ENCODE measurements around the gene DAGLB. TPM values are rescaled to one million over a fixed set of nuclear protein-coding genes. Genes with fewer than 3 reads are reported as not detected.

Gene DAGLB
- total and polyA plus RNA-seq, 8 donors = 16.8 to 46.5 (median 18.7) TPM

DNA sequence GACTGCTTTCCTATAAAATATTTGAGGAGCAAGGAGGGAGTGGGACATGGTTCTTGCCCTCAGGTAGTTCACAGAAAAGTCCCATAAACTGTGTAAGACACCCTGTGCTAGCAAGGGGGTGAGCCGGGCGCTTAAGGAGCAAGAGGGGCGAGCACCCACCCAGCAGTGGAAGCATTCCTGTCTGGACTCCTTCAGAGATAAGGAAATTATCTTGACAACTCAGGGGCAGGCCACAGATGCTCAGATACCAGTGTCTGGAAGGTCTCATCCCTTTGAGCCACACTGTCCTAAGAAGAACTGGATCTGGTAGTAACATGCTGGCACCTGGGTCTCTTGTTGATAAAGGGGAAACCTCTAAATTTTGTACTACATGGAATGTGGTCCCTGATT, 54.1 kb downstream of the DAGLB start:
- DNase-seq (no peak), ATAC-seq (no peak)
- intact Hi-C loops (cut with DNase I) = no loop called here
- Histone ChIP-seq H3K4me1 (peaks cover 12 to 98% of the 10 kb centered on the region in 2 donors), H3K9me3 (no peaks in the 10 kb centered on the region), H3K4me3 (no peak overlapping the region), H3K36me3 (peaks cover 0 to 71% of the 10 kb centered on the region in 2 donors), H3K27ac (peak overlapping the region; percentile 65 to 68), H3K27me3 (no peaks in the 10 kb centered on the region)
- TF ChIP-seq, protein P1, sequence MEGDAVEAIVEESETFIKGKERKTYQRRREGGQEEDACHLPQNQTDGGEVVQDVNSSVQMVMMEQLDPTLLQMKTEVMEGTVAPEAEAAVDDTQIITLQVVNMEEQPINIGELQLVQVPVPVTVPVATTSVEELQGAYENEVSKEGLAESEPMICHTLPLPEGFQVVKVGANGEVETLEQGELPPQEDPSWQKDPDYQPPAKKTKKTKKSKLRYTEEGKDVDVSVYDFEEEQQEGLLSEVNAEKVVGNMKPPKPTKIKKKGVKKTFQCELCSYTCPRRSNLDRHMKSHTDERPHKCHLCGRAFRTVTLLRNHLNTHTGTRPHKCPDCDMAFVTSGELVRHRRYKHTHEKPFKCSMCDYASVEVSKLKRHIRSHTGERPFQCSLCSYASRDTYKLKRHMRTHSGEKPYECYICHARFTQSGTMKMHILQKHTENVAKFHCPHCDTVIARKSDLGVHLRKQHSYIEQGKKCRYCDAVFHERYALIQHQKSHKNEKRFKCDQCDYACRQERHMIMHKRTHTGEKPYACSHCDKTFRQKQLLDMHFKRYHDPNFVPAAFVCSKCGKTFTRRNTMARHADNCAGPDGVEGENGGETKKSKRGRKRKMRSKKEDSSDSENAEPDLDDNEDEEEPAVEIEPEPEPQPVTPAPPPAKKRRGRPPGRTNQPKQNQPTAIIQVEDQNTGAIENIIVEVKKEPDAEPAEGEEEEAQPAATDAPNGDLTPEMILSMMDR (IDR thresholded peaks at IDR 0.05) = no peak

DNA sequence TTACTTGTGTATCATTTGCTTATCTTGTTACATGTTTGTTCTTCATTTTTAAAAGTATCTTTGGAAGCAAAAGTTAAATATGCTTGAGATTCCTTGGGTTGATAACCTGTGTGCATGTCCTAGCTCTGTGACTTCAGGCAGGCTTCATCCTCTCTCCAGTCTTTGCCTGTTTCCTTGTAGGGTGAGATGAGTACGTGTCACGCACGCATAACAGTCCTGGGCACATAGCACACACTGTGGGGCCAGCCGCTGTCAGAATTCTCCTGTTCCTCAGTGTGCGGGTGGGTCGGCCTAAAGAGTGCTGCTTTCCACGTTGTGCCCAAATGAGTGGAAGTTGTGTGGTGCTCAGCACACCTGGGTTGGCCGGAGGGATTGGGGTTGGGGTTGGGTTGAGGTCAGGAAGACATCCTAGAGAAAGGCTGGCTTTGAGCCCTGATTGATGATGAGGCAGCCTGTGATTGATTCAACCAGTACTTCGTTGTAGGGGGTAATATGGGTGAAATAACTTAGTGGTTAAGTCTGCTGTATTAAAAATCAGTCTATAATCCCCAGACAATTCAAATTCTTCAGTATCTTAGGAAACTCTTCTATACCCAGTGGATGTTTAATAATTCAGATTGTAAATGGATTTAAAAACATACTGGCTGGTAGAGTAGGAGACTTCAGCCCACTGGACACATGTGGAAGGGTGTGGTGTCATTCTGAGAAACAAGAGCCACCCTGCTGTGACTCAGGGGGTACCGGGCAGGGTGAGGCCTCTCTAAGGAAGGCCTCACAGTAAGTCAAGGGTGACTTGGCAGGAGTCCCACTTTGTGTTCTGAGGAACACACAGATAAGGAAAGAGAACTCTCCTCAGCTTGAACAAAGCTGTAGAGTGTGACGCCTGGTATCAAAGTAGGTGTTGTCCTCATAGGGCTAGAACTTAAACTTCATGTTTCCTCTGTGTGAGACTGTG, 54.8 kb downstream of the DAGLB start:
- DNase-seq = peak in 2 of 4 donors; percentile 55 to 88
- Histone ChIP-seq H3K4me1 (peaks cover 12 to 98% of the 10 kb centered on the region in 2 donors), H3K9me3 (no peaks in the 10 kb centered on the region), H3K27ac (peak overlapping the region; percentile 65 to 68), H3K36me3 (peaks cover 0 to 74% of the 10 kb centered on the region in 2 donors), H3K27me3 (no peaks in the 10 kb centered on the region), H3K4me3 (no peak overlapping the region)
- intact Hi-C loops (cut with DNase I) = no loop called here
- TF ChIP-seq, protein P1 (IDR thresholded peaks at IDR 0.05) = no peak
- peak; percentile 90 for ATAC-seq

DNA sequence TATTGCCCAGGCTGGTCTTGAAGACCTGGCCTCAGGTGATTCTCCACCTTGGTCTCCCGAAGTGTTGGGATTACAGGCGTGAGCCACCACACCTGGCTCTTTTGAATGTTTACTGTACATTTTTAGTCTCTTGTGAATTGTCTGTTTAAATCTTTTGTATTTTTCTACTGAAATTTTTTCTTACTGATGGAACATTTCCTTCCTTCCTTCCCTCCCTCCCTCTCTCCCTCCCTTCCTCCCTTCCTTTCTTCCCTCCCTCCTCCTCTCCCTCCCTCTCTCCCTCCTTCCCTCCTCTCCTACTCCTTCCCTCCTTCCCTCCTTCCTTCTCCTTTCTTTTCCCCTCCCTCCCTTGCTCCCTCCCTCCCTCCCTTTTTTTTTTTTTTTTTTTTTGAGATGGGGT, 58.0 kb downstream of the DAGLB start:
- DNase-seq (no peak), ATAC-seq (no peak)
- Histone ChIP-seq H3K9me3 (no peaks in the 10 kb centered on the region), H3K4me3 (no peak overlapping the region), H3K27me3 (no peaks in the 10 kb centered on the region), H3K27ac (peak overlapping the region in 1 of 2 donors; percentile 45), H3K4me1 (peaks cover 25 to 98% of the 10 kb centered on the region in 2 donors), H3K36me3 (peaks cover 0 to 73% of the 10 kb centered on the region in 2 donors)
- intact Hi-C loops (cut with DNase I) = no loop called here
- TF ChIP-seq, protein P1 (IDR thresholded peaks at IDR 0.05) = no peak

DNA sequence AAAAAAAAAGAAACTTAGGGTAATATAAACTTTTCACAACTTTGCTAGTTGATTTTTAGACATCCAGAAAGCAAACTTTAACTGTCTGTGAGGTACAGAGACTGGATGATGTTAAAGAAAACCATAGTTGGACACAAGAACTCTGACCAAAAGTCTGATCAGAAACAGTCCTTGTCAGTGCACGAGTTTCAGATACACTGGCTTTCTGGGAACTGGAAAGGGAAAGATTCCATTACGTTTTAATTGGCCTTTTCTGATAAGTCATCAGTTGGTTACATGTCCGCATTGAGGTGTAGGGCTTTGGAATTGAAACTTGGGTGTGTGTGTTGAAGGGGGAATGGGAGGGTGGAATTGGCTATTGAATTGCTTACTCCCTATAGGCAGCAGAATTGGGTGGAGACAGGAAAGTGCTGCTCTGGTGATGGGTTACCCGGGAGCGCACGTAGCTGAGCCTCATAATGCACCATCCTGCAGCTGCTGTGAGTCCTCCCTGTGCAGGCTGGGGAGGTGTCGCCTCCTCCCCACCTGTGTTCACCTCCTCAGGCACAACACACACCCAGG, 59.9 kb downstream of the DAGLB start:
- H3K36me3 ChIP-seq = peaks cover 0 to 54% of the 10 kb centered on the region in 2 donors
- TF ChIP-seq, protein P1 (IDR thresholded peaks at IDR 0.05) = no peak
- H3K27ac ChIP-seq = peak overlapping the region; percentile 41 to 79
- H3K9me3 ChIP-seq = no peaks in the 10 kb centered on the region
- peaks cover 28 to 98% of the 10 kb centered on the region in 2 donors for H3K4me1 ChIP-seq
- intact Hi-C loops (cut with DNase I) = no loop called here
- DNase-seq (no peak), ATAC-seq (no peak)
- no peak overlapping the region for H3K4me3 ChIP-seq
- H3K27me3 ChIP-seq = no peaks in the 10 kb centered on the region

DNA sequence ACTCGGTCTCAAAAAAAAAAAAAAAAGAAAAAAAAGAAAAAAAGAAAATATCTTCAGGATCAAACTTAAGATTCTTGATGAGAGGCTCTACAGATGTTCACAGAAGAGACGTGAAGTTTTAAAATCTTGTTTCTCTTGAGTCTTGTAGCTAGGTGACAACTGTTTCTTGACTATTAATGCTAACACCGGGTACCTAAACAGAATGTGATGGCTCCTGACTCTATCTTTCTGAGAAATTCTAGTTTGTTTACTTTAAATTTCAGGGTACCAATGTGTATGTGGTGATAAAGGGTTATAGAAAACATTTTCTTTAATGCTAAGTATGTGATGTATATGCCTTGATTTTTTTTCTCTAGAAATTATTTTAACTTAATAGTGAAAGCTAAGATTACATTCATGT, 61.0 kb downstream of the DAGLB start:
- Histone ChIP-seq H3K4me1 (peaks cover 39 to 98% of the 10 kb centered on the region in 2 donors), H3K27me3 (no peaks in the 10 kb centered on the region), H3K27ac (peak overlapping the region; percentile 41 to 79), H3K4me3 (no peak overlapping the region), H3K36me3 (peaks cover 0 to 43% of the 10 kb centered on the region in 2 donors), H3K9me3 (no peaks in the 10 kb centered on the region)
- ATAC-seq (no peak), DNase-seq (no peak)
- intact Hi-C loops (cut with DNase I) = no loop called here
- TF ChIP-seq, protein P1 (IDR thresholded peaks at IDR 0.05) = no peak

Measured in left lung (tissue), 10 donors.